Endometrial microvascular endothelial cells (primary cell): ENCODE results near the gene PGAM2. TPM values are rescaled to one million over a fixed set of nuclear protein-coding genes. Genes with fewer than 3 reads are reported as not detected.

Experiments
- in situ Hi-C: cut with HindIII; loops from 2 replicates; pipeline ENCODE4 v1.10.0; 2017; ENCODE audit warnings: low sequenced_read_pairs, low pct_unique_long_range_greater_than_20kb; ENCODE audit errors: inconsistent ontology term
- total RNA-seq: library from RNA; depleted of rRNA; stranded (reverse); fragments of >200 nt; gene quantifications from one replicate; pipeline ENCODE4 v1.2.3, GENCODE V29; 2015; ENCODE audit errors: inconsistent ontology term

Gene PGAM2
- total RNA-seq, 1 donor from 2014 or later, result not detected

- in situ Hi-C loops, result no loop called here
Measured at GRCh38 chr7:44073664-44074348, 8.4 kb upstream of the PGAM2 start.

GRCh38 chr7:44072364-44073231 is 7.2 kb upstream of the PGAM2 start:
- in situ Hi-C loops, result no loop called here

- in situ Hi-C loops, result no loop called here
Measured at GRCh38 chr7:44071726-44072363, 6.5 kb upstream of the PGAM2 start.

- in situ Hi-C loops, result no loop called here
Measured at GRCh38 chr7:44068054-44068453, 2.7 kb upstream of the PGAM2 start.

GRCh38 chr7:44067064-44067951 is 1.9 kb upstream of the PGAM2 start:
- in situ Hi-C loops, result no loop called here

GRCh38 chr7:44066494-44067063 is 1.2 kb upstream of the PGAM2 start:
- in situ Hi-C loops, result no loop called here

GRCh38 chr7:44066111-44066460 is 719 bp upstream of the PGAM2 start:
- in situ Hi-C loops, result no loop called here

- in situ Hi-C loops, result no loop called here
Measured at GRCh38 chr7:44064791-44065430, 456 bp downstream of the PGAM2 start.

- in situ Hi-C loops, result no loop called here
Measured at GRCh38 chr7:44063894-44064651, 1.3 kb downstream of the PGAM2 start.

GRCh38 chr7:44063547-44063893 is 1.8 kb downstream of the PGAM2 start:
- in situ Hi-C loops, result no loop called here

GRCh38 chr7:44062903-44063295 is 2.5 kb downstream of the PGAM2 start:
- in situ Hi-C loops, result no loop called here

GRCh38 chr7:44062180-44062902 is 3.0 kb downstream of the PGAM2 start:
- in situ Hi-C loops, result no loop called here

- in situ Hi-C loops, result no loop called here
Measured at GRCh38 chr7:44061645-44062179, 3.7 kb downstream of the PGAM2 start.

- in situ Hi-C loops, result no loop called here
Measured at GRCh38 chr7:44060948-44061644, 4.3 kb downstream of the PGAM2 start.

GRCh38 chr7:44060091-44060947 is 5.0 kb downstream of the PGAM2 start:
- in situ Hi-C loops, result no loop called here
